ENCODE data around the gene SLPI. TPM values are rescaled to one million over a fixed set of nuclear protein-coding genes. Genes with fewer than 3 reads are reported as not detected.

Gene SLPI
- total RNA-seq, 3 donors from 2014 or later (not counting 1 experiment from before 2014, with no cell fraction given), result 0.90 TPM; not detected in 2

- peaks cover 20 to 48% of the 10 kb centered on the region in 2 donors for H3K27me3 Mint-ChIP-seq (ENCODE audit: low read depth in 2 of 2)
Observed at GRCh38 chr20:45235995-45236394, 18.4 kb downstream of the SLPI start.

GRCh38 chr20:45230631-45231030 is 23.7 kb downstream of the SLPI start:
- Mint-ChIP-seq H3K4me1 (no peaks in the 10 kb centered on the region), H3K36me3 (no peaks in the 10 kb centered on the region), H3K27me3 (ENCODE audit: low read depth in 2 of 2) (peaks cover 24 to 56% of the 10 kb centered on the region in 2 donors), H3K27ac (no peak overlapping the region), H3K9me3 (peaks cover 0 to 2% of the 10 kb centered on the region in 2 donors), H3K4me3 (no peak overlapping the region)
- Histone ChIP-seq H3K4me3 (ENCODE audit: low read length) (no peak overlapping the region), H3K36me3 (ENCODE audit: control insufficient read depth, insufficient read depth, low read length) (no peaks in the 10 kb centered on the region), H3K4me1 (ENCODE audit: control insufficient read depth, insufficient read depth, low read length) (no peaks in the 10 kb centered on the region), H3K9me3 (ENCODE audit: control insufficient read depth, insufficient read depth, low read length) (peaks cover 5% of the 10 kb centered on the region), H3K27me3 (ENCODE audit: control insufficient read depth, insufficient read depth, low read length) (peaks cover 6% of the 10 kb centered on the region), H3K27ac (ENCODE audit: low read length) (no peak overlapping the region)
- TF ChIP-seq CTCF (IDR thresholded peaks at IDR 0.05), result no peak
- ATAC-seq, result no peak
- DNase-seq, result no peak
- WGBS (ENCODE audit: insufficient coverage), result 82% methylated on average over 9 of the region's 9 CpGs
- intact Hi-C loops (cut with micrococcal nuclease), result no loop called here

More at GRCh38 chr20:45235995-45236394, 18.4 kb downstream of the SLPI start:
- H3K4me3 ChIP-seq (ENCODE audit: low read length), result no peak overlapping the region
- WGBS (ENCODE audit: insufficient coverage), result 80% methylated on average over 4 of the region's 4 CpGs
- no peak for ATAC-seq
- TF ChIP-seq CTCF (IDR thresholded peaks at IDR 0.05), result no peak
- peak in 1 of 2 donors; percentile 6 for DNase-seq
- no peaks in the 10 kb centered on the region for H3K4me1 ChIP-seq (ENCODE audit: control insufficient read depth, insufficient read depth, low read length)
- H3K27me3 ChIP-seq (ENCODE audit: control insufficient read depth, insufficient read depth, low read length), result peaks cover 6% of the 10 kb centered on the region
- H3K4me3 Mint-ChIP-seq, result no peak overlapping the region
- peaks cover 5% of the 10 kb centered on the region for H3K9me3 ChIP-seq (ENCODE audit: control insufficient read depth, insufficient read depth, low read length)
- intact Hi-C loops (cut with micrococcal nuclease), result no loop called here
- H3K9me3 Mint-ChIP-seq, result peaks cover 0 to 2% of the 10 kb centered on the region in 2 donors
- H3K36me3 ChIP-seq (ENCODE audit: control insufficient read depth, insufficient read depth, low read length), result no peaks in the 10 kb centered on the region
- no peaks in the 10 kb centered on the region for H3K4me1 Mint-ChIP-seq
- H3K27ac ChIP-seq (ENCODE audit: low read length), result no peak overlapping the region
- H3K27ac Mint-ChIP-seq, result no peak overlapping the region
- H3K36me3 Mint-ChIP-seq, result no peaks in the 10 kb centered on the region

GRCh38 chr20:45229264-45230056 is 24.9 kb downstream of the SLPI start:
- no peak overlapping the region for H3K4me3 ChIP-seq (ENCODE audit: low read length)
- no peaks in the 10 kb centered on the region for H3K9me3 ChIP-seq (ENCODE audit: control insufficient read depth, insufficient read depth, low read length)
- H3K36me3 ChIP-seq (ENCODE audit: control insufficient read depth, insufficient read depth, low read length), result no peaks in the 10 kb centered on the region
- H3K27me3 ChIP-seq (ENCODE audit: control insufficient read depth, insufficient read depth, low read length), result peaks cover 3% of the 10 kb centered on the region
- Mint-ChIP-seq H3K9me3 (no peaks in the 10 kb centered on the region), H3K27me3 (ENCODE audit: low read depth in 2 of 2) (peaks cover 20 to 62% of the 10 kb centered on the region in 2 donors), H3K4me1 (no peaks in the 10 kb centered on the region), H3K27ac (no peak overlapping the region), H3K4me3 (no peak overlapping the region), H3K36me3 (no peaks in the 10 kb centered on the region)
- no peak for ATAC-seq
- 64% methylated on average over 16 of the region's 18 CpGs for WGBS (ENCODE audit: insufficient coverage)
- peak; percentile 14 for TF ChIP-seq CTCF (IDR thresholded peaks at IDR 0.05)
- peak in 1 of 2 donors; percentile 36 for DNase-seq
- no peak overlapping the region for H3K27ac ChIP-seq (ENCODE audit: low read length)
- H3K4me1 ChIP-seq (ENCODE audit: control insufficient read depth, insufficient read depth, low read length), result no peaks in the 10 kb centered on the region
- intact Hi-C loops (cut with micrococcal nuclease), result no loop called here

Measured in natural killer cell (primary cell).